HFFc6 (cell line): Measurements from ENCODE around the gene KLHL29. TPM values are rescaled to one million over a fixed set of nuclear protein-coding genes. Genes with fewer than 3 reads are reported as not detected.

Source experiments
- DNase-seq: peaks from one replicate; pipeline ENCODE4 v3.0.0-alpha.2; 2018
- H3K27ac Mint-ChIP-seq: 2 replicates; pipeline ENCODE4 v1.8.0; 2020; ENCODE audit warnings: mild to moderate bottlenecking, mixed read lengths
- H3K27me3 Mint-ChIP-seq: 2 replicates; pipeline ENCODE4 v1.8.0; 2021; ENCODE audit warnings: mild to moderate bottlenecking, moderate library complexity, mixed read lengths; ENCODE audit not compliant: insufficient read depth
- H3K36me3 Mint-ChIP-seq: 2 replicates; pipeline ENCODE4 v1.8.0; 2021; ENCODE audit warnings: low read depth, mixed read lengths
- H3K4me1 Mint-ChIP-seq: 2 replicates; pipeline ENCODE4 v1.8.0; 2020; ENCODE audit warnings: low read depth, mixed read lengths
- H3K4me3 Mint-ChIP-seq: 2 replicates; pipeline ENCODE4 v1.8.0; 2020; ENCODE audit warnings: mild to moderate bottlenecking, moderate library complexity, mixed read lengths
- H3K9me3 Mint-ChIP-seq: 2 replicates; pipeline ENCODE4 v1.8.0; 2020; ENCODE audit warnings: mild to moderate bottlenecking, mixed read lengths
- total RNA-seq, 6 experiments: library from RNA; stranded (reverse); fragmentation: NEBNext Ultra II Directional; extraction: Animal tissue kit (Norgen Biotek cat#: 25700); gene quantifications; 2 replicates in 1 of 6; 3 replicates in 5 of 6; pipeline ENCODE4 v1.2.3, GENCODE V29; 2021
- TF ChIP-seq, protein P1 (sequence below): fragments of 200-600 bp; sonication (generic); IDR thresholded peaks from 2 replicates; pipeline ENCODE4 v1.5.0; 2021; ENCODE audit warnings: antibody characterized with exemption, mild to moderate bottlenecking

The KLHL29 gene
- total RNA-seq, 6 experiments from 2014 or later = 7.4 to 9.7 (median 8.6) TPM

DNA sequence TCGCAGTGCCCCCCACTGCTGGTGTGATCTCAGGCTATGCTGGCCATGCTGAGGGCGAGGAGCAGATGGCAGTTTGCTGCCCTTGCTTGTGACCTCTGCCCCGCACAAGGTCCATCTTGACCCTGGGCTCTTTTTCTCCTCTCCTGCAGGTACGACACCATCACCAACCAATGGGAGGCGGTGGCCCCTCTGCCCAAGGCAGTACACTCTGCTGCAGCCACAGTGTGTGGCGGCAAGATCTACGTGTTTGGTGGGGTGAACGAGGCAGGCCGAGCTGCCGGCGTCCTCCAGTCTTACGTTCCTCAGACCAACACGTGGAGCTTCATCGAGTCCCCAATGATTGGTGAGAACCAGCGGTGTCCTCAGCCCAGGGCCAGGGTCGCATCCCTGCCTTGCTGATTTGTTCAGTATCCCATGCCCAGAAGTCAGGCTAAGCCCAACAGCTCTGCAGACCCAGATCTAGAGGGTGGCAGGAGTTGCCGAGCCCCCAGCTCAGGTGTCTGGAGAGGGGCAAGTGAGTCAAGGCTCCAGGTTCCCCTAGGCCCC, 318.1 kb downstream of the KLHL29 start:
- Mint-ChIP-seq H3K4me1 (no peaks in the 10 kb centered on the region), H3K4me3 (no peak overlapping the region), H3K27ac (no peak overlapping the region), H3K36me3 (peaks cover 36% of the 10 kb centered on the region), H3K9me3 (no peaks in the 10 kb centered on the region; the same call in 1 of the 2 replicates), H3K27me3 (no peaks in the 10 kb centered on the region; the same call in none of the 2 replicates)
- TF ChIP-seq, protein P1, sequence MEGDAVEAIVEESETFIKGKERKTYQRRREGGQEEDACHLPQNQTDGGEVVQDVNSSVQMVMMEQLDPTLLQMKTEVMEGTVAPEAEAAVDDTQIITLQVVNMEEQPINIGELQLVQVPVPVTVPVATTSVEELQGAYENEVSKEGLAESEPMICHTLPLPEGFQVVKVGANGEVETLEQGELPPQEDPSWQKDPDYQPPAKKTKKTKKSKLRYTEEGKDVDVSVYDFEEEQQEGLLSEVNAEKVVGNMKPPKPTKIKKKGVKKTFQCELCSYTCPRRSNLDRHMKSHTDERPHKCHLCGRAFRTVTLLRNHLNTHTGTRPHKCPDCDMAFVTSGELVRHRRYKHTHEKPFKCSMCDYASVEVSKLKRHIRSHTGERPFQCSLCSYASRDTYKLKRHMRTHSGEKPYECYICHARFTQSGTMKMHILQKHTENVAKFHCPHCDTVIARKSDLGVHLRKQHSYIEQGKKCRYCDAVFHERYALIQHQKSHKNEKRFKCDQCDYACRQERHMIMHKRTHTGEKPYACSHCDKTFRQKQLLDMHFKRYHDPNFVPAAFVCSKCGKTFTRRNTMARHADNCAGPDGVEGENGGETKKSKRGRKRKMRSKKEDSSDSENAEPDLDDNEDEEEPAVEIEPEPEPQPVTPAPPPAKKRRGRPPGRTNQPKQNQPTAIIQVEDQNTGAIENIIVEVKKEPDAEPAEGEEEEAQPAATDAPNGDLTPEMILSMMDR = no peak
- DNase-seq = no peak

DNA sequence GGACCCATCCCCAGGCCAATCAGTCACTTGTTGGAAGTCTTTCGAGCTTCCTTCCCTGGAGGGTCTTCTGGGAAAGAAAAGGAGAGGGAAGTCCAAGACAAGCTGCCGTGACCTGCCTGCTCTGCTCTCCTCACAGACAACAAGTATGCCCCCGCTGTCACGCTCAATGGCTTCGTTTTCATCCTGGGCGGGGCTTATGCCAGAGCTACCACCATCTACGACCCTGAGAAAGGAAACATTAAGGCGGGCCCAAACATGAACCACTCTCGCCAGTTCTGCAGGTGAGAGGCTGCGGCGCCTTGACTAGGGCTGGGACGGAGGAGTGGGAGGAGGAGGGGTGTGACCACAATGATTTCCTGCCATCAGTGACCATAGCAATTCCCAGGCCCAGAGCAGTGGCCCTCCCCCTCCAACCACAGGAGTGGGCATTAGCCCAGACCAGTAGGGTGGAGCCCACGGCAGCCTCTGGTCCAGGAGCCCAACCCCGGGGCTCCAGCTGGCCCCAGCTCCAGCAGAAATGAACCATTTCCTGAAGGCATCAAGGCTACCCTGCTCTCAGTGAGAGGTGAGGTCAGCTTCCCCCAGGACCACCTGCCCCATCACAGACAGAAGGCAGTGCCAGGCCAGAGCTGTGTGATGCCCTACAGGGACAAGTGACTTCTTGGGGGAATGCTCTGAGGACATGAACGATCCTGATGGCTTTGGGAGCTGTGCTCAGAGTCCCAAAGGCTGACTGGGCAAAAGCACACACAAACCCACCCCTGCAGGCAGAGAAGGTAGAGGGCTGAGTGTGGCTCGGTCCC, 318.8 kb downstream of the KLHL29 start:
- no peaks in the 10 kb centered on the region; the same call in 1 of the 2 replicates for H3K9me3 Mint-ChIP-seq
- DNase-seq = no peak
- H3K4me1 Mint-ChIP-seq = no peaks in the 10 kb centered on the region
- TF ChIP-seq, protein P1 = no peak
- H3K27me3 Mint-ChIP-seq = no peaks in the 10 kb centered on the region; the same call in none of the 2 replicates
- H3K27ac Mint-ChIP-seq = no peak overlapping the region
- H3K36me3 Mint-ChIP-seq = peaks cover 36% of the 10 kb centered on the region
- no peak overlapping the region for H3K4me3 Mint-ChIP-seq

DNA sequence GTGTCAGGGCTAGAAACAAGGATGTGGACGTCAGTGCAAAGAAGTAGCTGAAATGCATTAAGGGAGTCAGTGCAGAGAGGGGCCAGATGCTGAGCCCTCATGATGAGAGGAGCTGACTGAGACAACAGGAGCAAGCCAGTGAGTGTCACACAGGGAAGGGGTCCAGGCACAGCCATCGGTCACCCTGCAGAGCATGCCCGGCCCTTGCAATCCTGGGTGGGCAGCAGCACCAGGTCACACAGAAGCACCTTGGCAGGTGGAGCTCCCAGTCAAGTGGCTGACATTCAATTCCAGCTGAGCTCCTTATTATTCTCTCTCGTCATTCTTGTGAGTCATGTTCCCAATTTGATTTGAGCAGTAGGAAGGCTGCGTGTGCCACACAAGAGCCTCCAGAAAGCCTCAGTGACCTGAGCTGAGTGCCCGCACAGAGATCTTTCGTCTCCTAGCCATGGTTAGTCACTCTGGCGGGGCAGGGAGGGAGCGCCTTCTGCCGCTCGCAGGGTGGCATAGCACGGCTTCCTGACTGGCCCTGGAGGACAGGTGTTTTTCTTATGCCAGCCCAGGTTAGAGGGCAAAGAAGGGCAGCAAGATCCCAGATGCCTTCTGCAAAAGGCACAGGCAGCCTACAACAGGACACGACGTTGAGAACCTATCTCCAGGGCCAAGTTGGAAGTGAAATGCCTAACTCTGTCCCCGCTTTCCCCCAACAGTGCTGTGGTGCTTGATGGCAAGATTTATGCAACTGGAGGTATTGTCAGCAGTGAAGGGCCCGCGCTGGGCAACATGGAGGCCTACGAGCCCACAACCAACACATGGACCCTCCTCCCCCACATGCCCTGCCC, 321.0 kb downstream of the KLHL29 start:
- H3K27ac Mint-ChIP-seq = no peak overlapping the region
- no peak overlapping the region for H3K4me3 Mint-ChIP-seq
- no peak for DNase-seq
- H3K9me3 Mint-ChIP-seq = no peaks in the 10 kb centered on the region
- H3K36me3 Mint-ChIP-seq = peaks cover 31% of the 10 kb centered on the region
- H3K27me3 Mint-ChIP-seq = no peaks in the 10 kb centered on the region; the same call in 1 of the 2 replicates
- no peaks in the 10 kb centered on the region for H3K4me1 Mint-ChIP-seq
- TF ChIP-seq, protein P1 = no peak

DNA sequence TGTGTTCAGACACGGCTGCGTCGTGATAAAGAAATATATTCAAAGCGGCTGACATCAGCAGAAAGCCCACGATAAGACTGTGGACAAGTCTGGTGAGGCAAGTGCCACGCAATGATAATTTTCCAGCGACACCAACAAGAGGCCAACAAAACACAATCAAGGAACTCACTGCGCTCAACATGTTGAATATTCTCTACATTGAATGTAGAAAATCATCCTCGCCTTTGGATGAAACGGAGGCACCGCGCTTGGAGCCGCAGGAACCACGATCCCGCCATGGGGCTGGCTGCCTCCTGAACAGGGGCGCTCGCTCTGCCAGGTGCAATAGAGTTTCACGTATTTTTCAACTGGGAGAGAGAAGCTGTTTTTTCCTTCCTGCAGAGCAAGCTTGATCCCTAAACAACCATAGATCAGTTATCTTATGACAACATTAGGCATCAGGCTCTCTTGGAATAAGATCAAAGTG, 321.7 kb downstream of the KLHL29 start:
- DNase-seq = no peak
- H3K9me3 Mint-ChIP-seq = no peaks in the 10 kb centered on the region
- no peaks in the 10 kb centered on the region for H3K4me1 Mint-ChIP-seq
- H3K27me3 Mint-ChIP-seq = no peaks in the 10 kb centered on the region; the same call in 1 of the 2 replicates
- no peak overlapping the region for H3K4me3 Mint-ChIP-seq
- TF ChIP-seq, protein P1 = no peak
- no peak overlapping the region for H3K27ac Mint-ChIP-seq
- peaks cover 31% of the 10 kb centered on the region for H3K36me3 Mint-ChIP-seq

DNA sequence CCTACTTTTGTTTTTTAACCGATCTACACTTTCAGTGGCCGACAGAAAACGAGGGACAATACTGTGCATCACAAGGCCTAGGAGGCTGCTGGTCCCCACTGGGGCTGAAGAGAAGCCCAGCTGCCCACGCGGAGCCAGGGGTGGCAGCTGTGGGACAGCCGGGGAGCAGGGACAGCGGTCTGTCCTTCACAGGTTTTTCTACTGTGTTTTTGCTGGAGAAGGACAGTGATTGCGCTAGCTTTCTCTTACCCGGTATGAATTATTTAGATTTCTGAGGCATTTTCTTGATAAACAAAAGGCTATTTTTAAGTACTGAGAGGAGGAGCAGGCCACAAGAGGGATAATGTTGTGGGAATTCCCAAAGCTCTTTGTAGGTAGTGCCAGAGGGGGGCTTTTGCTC, 322.1 kb downstream of the KLHL29 start:
- TF ChIP-seq, protein P1 = no peak
- no peaks in the 10 kb centered on the region for H3K4me1 Mint-ChIP-seq
- peaks cover 31% of the 10 kb centered on the region for H3K36me3 Mint-ChIP-seq
- no peak overlapping the region for H3K27ac Mint-ChIP-seq
- no peaks in the 10 kb centered on the region for H3K9me3 Mint-ChIP-seq
- H3K27me3 Mint-ChIP-seq = no peaks in the 10 kb centered on the region; the same call in none of the 2 replicates
- H3K4me3 Mint-ChIP-seq = no peak overlapping the region
- no peak for DNase-seq
